HG03097 (cell line): ENCODE results near the gene LCN12.

ENCODE experiments used
- ATAC-seq: cut with Tn5 transposase; IDR thresholded peaks from one replicate; pipeline ENCODE4 v1.9.1; 2021; ENCODE audit not compliant: unreplicated experiment, low FRiP score

LCN12 gene

GRCh38 chr9:136984464-136985026, 32.5 kb downstream of the LCN12 start:
- no peak for ATAC-seq

- no peak for ATAC-seq
Measured at GRCh38 chr9:136985027-136985602, 33.0 kb downstream of the LCN12 start.

- ATAC-seq: no peak
Measured at GRCh38 chr9:136985853-136986252, 33.8 kb downstream of the LCN12 start.

- ATAC-seq: no peak
Measured at GRCh38 chr9:136988872-136989271, 36.8 kb downstream of the LCN12 start.

GRCh38 chr9:136990242-136990911, 38.3 kb downstream of the LCN12 start:
- no peak for ATAC-seq

GRCh38 chr9:136991993-136992818, 40.1 kb downstream of the LCN12 start, which contains the start of gene PAXX:
PAXX (plus strand) TSS chr9:136992422; CDS start chr9:136992444, 22 bp downstream.
- ATAC-seq: peak; percentile 65

GRCh38 chr9:136992819-136993369, 40.8 kb downstream of the LCN12 start:
- ATAC-seq: no peak

- no peak for ATAC-seq
Measured at GRCh38 chr9:136994180-136994887, 42.3 kb downstream of the LCN12 start.

GRCh38 chr9:136994888-136995230, 42.8 kb downstream of the LCN12 start:
- no peak for ATAC-seq

GRCh38 chr9:136995362-136995761, 43.3 kb downstream of the LCN12 start:
- no peak for ATAC-seq

GRCh38 chr9:136995772-136996311, 43.8 kb downstream of the LCN12 start:
- no peak for ATAC-seq

GRCh38 chr9:136996361-136997292, 44.6 kb downstream of the LCN12 start, which contains the start of gene CLIC3:
CLIC3 (minus strand) TSS chr9:136996568; CDS start chr9:136996543, 25 bp downstream.
- ATAC-seq: no peak

- ATAC-seq: no peak
Measured at GRCh38 chr9:136997371-136997770, 45.3 kb downstream of the LCN12 start.

GRCh38 chr9:136997830-136998234, 45.8 kb downstream of the LCN12 start:
- ATAC-seq: no peak

- peak; percentile 63 for ATAC-seq
Measured at GRCh38 chr9:137000177-137000930, 48.3 kb downstream of the LCN12 start.

GRCh38 chr9:137001857-137002645, 50.0 kb downstream of the LCN12 start:
- ATAC-seq: no peak

GRCh38 chr9:137002646-137003041, 50.6 kb downstream of the LCN12 start:
- no peak for ATAC-seq
